Esophagus (tissue), 2 donors: ENCODE results near the gene PALLD. TPM values are rescaled to one million over a fixed set of nuclear protein-coding genes. Genes with fewer than 3 reads are reported as not detected.
"Not testable (repeated sequence)": the region's sequence is repeated elsewhere in the genome, so short reads cannot be mapped to it uniquely, and the experiment has no call there.

ENCODE experiments used
- H3K27ac ChIP-seq, 2 donors: one replicate each; pipeline ENCODE4 v1.5.1; 2013; ENCODE audit warnings: low read depth in 2 of 2, mild to moderate bottlenecking in 2 of 2, inconsistent platforms in 1 of 2, low read length in 1 of 2, moderate library complexity in 1 of 2
- H3K27me3 ChIP-seq, 2 donors: one replicate each; pipeline ENCODE4 v1.6.1; 2013; ENCODE audit warnings: low read length in 2 of 2, control low read depth in 1 of 2, mild to moderate bottlenecking in 1 of 2; ENCODE audit not compliant: insufficient read depth in 2 of 2, control insufficient read depth in 1 of 2
- H3K36me3 ChIP-seq, 2 donors: one replicate each; pipeline ENCODE4 v1.6.1; 2013; ENCODE audit warnings: low read length in 1 of 2; ENCODE audit not compliant: control insufficient read depth in 2 of 2, insufficient read depth in 2 of 2
- H3K4me1 ChIP-seq, 2 donors: one replicate each; pipeline ENCODE4 v1.6.1; 2013; ENCODE audit warnings: low read length in 1 of 2; ENCODE audit not compliant: control insufficient read depth in 2 of 2, insufficient read depth in 2 of 2
- H3K4me3 ChIP-seq, 2 donors: one replicate each; pipeline ENCODE4 v1.5.1; 2013; ENCODE audit warnings: low read length in 2 of 2, mild to moderate bottlenecking in 2 of 2, low read depth in 1 of 2, moderate library complexity in 1 of 2
- H3K9me3 ChIP-seq, 2 donors: one replicate each; pipeline ENCODE4 v1.6.1; 2013; ENCODE audit warnings: mild to moderate bottlenecking in 2 of 2, low read depth in 1 of 2, low read length in 1 of 2, moderate library complexity in 1 of 2; ENCODE audit not compliant: control insufficient read depth in 2 of 2, insufficient read depth in 1 of 2
- WGBS, 2 donors: extraction: QIAGEN DNeasy Blood & Tissue Kit; methylation state at CpG; one replicate each; pipeline ENCODE4 v1.1.7; 2013; 5-methylcytosine and 5-hydroxymethylcytosine counted together
- polyA plus RNA-seq, 2 donors: library from polyadenylated mRNA; stranded (reverse); fragments of 200-250 nt; gene quantifications; one replicate each; pipeline ENCODE4 v1.2.3, GENCODE V29; 2013
- donor health status: healthy with polysubstance abuse.
- donor health status: Bipolar disorder and iron deficiency.

PALLD gene
- polyA plus RNA-seq, 2 donors: 34.7 to 101 TPM

DNA sequence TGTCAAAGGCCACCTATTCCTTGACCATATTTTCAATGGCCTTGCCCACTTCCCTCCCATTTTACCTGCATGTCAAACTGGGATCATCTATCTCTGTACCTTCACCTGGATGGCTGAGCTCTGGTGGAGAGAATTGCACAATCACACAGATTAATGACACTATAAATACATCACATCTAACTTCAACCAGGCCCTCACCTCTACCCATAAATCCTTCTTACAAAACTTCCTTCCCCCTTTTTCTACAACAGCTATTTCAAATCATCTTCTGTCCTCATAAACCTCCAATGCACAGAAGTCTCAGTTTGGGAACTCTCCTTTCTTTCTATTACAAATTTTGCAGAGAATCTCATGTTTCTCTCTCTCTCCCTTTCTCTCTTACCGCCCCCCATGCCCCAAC is 9.2 kb downstream of the PALLD start:
- Histone ChIP-seq H3K27me3 (no peaks in the 10 kb centered on the region), H3K4me1 (peaks cover 0 to 2% of the 10 kb centered on the region in 2 donors), H3K36me3 (no peaks in the 10 kb centered on the region), H3K9me3 (no peaks in the 10 kb centered on the region), H3K27ac (no peak overlapping the region), H3K4me3 (no peak overlapping the region)
- WGBS, 2 donors: 84 to 88% methylated on average over 1 of the region's 1 CpG

DNA sequence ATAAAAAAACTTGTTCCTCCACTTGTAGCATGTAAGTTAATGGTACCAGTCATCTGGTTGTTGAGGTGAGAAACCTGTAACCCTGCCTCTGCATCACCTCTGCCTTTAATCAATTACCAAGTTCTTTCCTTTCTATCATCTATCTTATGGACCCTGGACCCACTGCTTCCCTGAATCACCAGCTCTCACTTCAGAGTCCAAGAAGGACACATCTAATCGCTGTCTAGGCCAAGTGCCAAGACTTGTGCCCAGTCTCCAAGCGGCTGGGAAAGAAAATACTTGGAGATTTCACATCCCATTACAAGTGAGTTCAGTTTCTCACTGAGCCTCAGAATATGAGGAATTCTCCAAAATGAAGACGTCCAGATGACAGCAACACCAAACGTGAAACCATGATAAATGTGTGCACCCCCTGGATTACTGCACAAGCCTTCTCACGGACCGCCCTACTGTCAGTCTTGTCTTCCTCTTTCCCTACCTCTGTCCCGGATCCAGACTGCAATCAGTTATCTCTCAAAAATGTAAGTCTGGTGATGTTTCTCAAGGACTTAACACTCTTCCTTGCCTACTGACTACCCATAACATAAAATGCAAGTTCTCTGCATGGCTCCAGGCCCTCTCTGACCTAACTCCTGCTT is 10.4 kb downstream of the PALLD start:
- H3K4me3 ChIP-seq: no peak overlapping the region
- no peaks in the 10 kb centered on the region for H3K9me3 ChIP-seq
- no peaks in the 10 kb centered on the region for H3K36me3 ChIP-seq
- no peaks in the 10 kb centered on the region for H3K4me1 ChIP-seq
- 73 to 84% methylated on average over 7 of the region's 7 CpGs for WGBS, 2 donors
- H3K27ac ChIP-seq: no peak overlapping the region
- H3K27me3 ChIP-seq: no peaks in the 10 kb centered on the region

DNA sequence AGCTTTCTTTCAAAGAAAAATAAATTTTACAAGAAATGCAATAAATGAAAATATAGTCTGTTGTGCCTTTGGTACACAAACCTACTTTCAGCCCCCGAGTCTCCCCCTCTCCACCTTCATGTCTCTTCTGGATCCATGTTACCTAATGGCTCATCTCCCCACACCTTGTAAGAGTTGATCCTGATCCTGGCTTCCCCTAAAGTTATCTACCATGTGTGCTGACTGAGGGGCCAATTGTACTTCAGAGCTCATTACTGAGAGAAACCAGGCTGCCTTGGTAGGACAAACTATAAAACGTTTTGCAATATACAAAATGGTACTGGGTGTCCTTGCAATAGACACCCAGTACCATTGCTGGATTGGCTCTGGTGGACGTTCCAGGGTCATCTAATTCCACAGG is 11.8 kb downstream of the PALLD start:
- H3K27me3 ChIP-seq: no peaks in the 10 kb centered on the region
- no peaks in the 10 kb centered on the region for H3K9me3 ChIP-seq
- 78 to 79% methylated on average over 3 of the region's 3 CpGs for WGBS, 2 donors
- no peaks in the 10 kb centered on the region for H3K4me1 ChIP-seq
- no peak overlapping the region for H3K4me3 ChIP-seq
- H3K36me3 ChIP-seq: no peaks in the 10 kb centered on the region
- H3K27ac ChIP-seq: no peak overlapping the region

DNA sequence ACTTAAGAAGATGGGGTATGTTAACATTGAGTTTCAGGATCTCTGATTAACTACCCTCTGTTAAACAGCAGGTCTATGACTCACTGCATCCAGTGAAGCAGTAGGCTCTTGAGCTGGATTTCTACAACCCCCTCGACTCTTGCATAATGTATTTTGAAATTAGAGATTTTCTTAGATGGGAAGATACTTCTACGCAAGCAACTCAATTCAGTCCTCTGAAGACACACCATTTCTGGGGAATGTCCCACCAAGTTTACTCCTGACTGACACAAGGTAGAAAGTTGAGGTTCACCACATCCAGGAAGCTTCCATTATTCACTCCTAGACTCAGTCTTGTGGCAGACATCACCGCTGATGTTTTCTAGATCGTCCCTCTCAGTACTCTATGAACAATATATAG is 12.9 kb downstream of the PALLD start:
- Histone ChIP-seq H3K9me3 (no peaks in the 10 kb centered on the region), H3K4me1 (no peaks in the 10 kb centered on the region), H3K4me3 (no peak overlapping the region), H3K27ac (no peak overlapping the region), H3K27me3 (no peaks in the 10 kb centered on the region), H3K36me3 (no peaks in the 10 kb centered on the region)
- WGBS, 2 donors: 81 to 83% methylated on average over 4 of the region's 4 CpGs

DNA sequence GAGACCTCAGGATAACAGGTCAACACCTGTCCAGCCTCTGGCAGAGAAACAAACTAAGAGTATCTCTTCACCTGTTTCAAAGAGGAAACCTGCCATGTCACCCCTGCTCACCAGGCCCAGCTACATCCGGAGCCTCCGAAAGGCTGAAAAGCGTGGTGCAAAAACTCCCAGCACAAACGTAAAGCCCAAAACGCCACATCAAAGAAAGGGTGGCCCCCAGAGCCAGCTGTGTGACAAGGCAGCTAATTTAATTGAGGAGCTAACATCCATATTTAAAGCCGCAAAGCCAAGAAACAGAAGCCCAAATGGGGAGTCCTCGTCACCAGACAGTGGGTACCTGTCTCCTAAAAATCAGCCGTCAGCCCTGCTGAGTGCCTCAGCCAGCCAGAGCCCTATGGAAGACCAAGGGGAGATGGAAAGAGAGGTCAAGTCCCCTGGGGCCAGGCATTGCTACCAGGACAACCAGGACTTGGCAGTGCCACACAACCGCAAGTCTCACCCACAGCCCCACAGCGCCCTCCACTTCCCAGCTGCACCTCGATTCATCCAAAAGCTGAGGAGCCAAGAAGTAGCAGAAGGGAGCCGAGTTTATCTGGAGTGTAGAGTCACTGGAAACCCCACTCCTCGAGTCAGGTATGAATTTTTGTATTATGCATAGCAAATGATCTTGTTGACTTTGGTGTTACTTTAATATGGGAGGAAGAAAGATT is 15.1 kb downstream of the PALLD start:
- no peak overlapping the region for H3K4me3 ChIP-seq
- H3K36me3 ChIP-seq: no peaks in the 10 kb centered on the region
- 84 to 86% methylated on average over 13 of the region's 13 CpGs for WGBS, 2 donors
- no peak overlapping the region for H3K27ac ChIP-seq
- H3K27me3 ChIP-seq: no peaks in the 10 kb centered on the region
- no peaks in the 10 kb centered on the region for H3K9me3 ChIP-seq
- peaks cover 0 to 4% of the 10 kb centered on the region in 2 donors for H3K4me1 ChIP-seq

DNA sequence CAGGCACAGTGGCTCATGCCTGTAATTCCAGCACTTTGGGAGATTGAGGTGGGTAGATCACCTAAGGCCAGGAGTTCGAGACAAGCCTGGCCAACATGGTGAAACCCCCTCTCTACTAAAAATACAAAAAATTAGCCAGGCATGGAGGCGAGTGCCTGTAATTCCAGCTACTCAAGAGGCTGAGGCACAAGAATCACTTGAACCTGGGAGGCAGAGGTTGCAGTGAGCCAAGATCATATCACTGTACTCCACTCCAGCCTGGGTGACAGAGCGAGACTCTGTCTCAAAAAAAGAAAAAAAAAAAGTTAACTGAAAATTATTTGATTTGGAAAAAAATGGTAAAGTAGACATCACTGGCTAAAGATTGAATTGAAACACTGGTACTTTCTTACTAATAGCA is 17.0 kb downstream of the PALLD start:
- H3K9me3 ChIP-seq, H3K36me3 ChIP-seq, H3K4me3 ChIP-seq, H3K27me3 ChIP-seq, H3K27ac ChIP-seq, H3K4me1 ChIP-seq: not testable (repeated sequence)
- WGBS, 2 donors: 87 to 88% methylated on average over 3 of the region's 3 CpGs

DNA sequence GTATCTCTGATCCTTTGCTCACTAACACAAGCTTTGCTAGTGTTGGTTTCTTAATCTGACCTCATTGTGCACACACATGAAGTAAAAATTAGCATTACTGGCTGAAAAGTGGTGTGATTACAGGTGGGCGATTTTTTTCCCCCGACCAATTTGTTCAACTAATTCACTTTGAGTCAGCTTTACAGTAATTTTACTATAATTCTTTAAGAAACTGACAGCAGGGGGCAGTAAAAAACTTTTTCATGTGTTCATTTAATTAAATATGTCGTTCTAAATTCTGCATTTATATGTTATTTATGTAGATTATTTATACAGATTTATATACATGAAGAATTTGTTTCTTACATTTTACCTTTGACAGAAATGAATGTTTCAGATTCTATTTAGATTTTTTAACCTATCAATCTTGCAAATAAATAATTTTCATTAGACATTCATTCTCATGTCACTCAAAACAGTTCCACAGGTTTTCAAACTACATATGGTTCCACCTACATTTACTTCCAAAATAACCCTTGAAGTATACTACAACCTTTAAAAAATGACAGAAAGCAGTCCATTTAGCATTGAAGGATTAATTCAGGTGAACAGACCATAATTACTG is 17.5 kb downstream of the PALLD start:
- Histone ChIP-seq H3K9me3 (no peaks in the 10 kb centered on the region), H3K36me3 (no peaks in the 10 kb centered on the region), H3K27me3 (no peaks in the 10 kb centered on the region), H3K4me3 (no peak overlapping the region), H3K4me1 (peaks cover 0 to 4% of the 10 kb centered on the region in 2 donors), H3K27ac (no peak overlapping the region)
- 8 to 11% methylated on average over 3 of the region's 3 CpGs for WGBS, 2 donors

DNA sequence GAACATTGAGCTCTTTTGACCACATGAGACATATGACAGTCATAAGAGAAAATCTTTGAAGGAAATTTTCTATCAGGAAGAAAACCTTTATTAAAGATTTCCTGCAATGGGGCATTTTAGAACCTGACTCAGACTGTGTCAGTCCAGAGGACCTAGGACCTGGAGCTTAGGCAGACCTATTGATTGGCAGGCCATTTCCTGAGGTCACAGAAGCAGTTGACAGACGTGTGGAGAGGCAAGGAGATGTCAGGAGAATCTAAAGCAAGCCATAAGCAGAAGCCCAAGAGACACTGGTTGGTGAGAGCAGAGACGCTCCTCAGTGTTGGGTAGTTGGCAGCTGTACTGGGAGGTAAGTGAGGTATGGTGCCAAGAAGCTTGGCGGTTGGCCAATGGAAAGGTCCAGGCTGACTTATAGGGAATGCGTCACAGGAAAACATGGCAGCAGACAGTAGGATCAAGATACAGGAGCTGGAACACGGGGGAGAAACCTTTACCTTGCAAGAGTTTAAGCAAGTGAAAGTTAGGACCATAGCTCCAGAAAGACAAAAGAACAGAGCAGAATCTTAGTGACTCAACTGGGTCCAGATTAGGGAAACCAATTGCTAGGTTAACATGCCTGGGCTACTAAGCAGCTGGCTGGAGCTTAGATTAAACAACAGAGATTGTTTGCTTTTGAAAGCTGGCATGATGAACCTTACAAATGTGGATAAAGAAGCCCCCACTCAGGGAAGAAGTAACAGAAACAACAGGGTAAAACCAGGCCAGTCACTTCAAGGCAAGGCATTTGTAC is 18.6 kb downstream of the PALLD start:
- Histone ChIP-seq H3K27me3 (no peaks in the 10 kb centered on the region), H3K27ac (no peak overlapping the region), H3K9me3 (no peaks in the 10 kb centered on the region), H3K4me3 (no peak overlapping the region), H3K36me3 (no peaks in the 10 kb centered on the region), H3K4me1 (peaks cover 0 to 4% of the 10 kb centered on the region in 2 donors)
- WGBS, 2 donors: 64 to 67% methylated on average over 5 of the region's 5 CpGs

DNA sequence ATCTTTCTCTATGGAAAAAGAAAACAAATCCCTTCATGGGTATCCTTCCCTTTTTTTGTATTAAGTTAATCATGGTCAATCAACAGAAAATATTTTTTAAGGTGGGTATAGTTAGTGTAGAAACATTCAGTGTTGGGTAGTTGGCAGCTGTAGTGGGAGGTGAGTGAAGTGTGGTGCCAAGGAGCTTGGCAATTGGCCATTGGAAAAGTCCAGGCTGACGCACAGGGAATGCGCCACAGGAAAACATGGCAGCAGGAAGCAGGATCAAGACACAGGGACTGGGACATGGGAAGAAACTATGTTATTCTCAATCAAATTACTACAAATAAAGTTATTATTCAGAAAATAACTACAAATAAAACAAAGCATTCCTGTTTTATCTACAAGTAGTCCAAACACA is 20.0 kb downstream of the PALLD start:
- peaks cover 0 to 4% of the 10 kb centered on the region in 2 donors for H3K4me1 ChIP-seq
- H3K27me3 ChIP-seq: no peaks in the 10 kb centered on the region
- H3K27ac ChIP-seq: no peak overlapping the region
- no peak overlapping the region for H3K4me3 ChIP-seq
- no peaks in the 10 kb centered on the region for H3K9me3 ChIP-seq
- H3K36me3 ChIP-seq: no peaks in the 10 kb centered on the region
- 62 to 70% methylated on average over 2 of the region's 2 CpGs for WGBS, 2 donors
